ACHN (cell line): Measurements from ENCODE around the gene GRM1.

Experiments
- DNase-seq: peaks from one replicate; pipeline ENCODE4 v3.0.0-alpha.2; 2015
- in situ Hi-C: cut with HindIII; loops from 2 replicates; pipeline ENCODE4 v1.10.0; 2017; ENCODE audit warnings: low sequenced_read_pairs, low pct_ligation_motif_present, low pct_unique_long_range_greater_than_20kb

The GRM1 gene

GRCh38 chr6:146090474-146090873 is 61.6 kb downstream of the GRM1 start:
- in situ Hi-C loops: no loop called here
- DNase-seq: peak; percentile 72

GRCh38 chr6:146092961-146093686 is 64.3 kb downstream of the GRM1 start:
- in situ Hi-C loops: no loop called here
- no peak for DNase-seq

GRCh38 chr6:146095481-146095880 is 66.6 kb downstream of the GRM1 start:
- in situ Hi-C loops: no loop called here
- no peak for DNase-seq

GRCh38 chr6:146097586-146097985 is 68.7 kb downstream of the GRM1 start:
- in situ Hi-C loops: no loop called here
- DNase-seq: no peak

GRCh38 chr6:146100776-146101175 is 71.9 kb downstream of the GRM1 start:
- in situ Hi-C loops: no loop called here
- DNase-seq: no peak

- in situ Hi-C loops: no loop called here
- no peak for DNase-seq
These were observed 74.7 kb downstream of the GRM1 start for GRCh38 chr6:146103416-146104072.

GRCh38 chr6:146106532-146106931 is 77.7 kb downstream of the GRM1 start:
- in situ Hi-C loops: no loop called here

GRCh38 chr6:146110990-146111389 is 82.1 kb downstream of the GRM1 start:
- in situ Hi-C loops: no loop called here

More at GRCh38 chr6:146106532-146106931, 77.7 kb downstream of the GRM1 start:
- DNase-seq: no peak

GRCh38 chr6:146111881-146112450 is 83.1 kb downstream of the GRM1 start:
- DNase-seq: no peak
- in situ Hi-C loops: no loop called here

More at GRCh38 chr6:146110990-146111389, 82.1 kb downstream of the GRM1 start:
- DNase-seq: no peak

GRCh38 chr6:146113084-146113623 is 84.3 kb downstream of the GRM1 start:
- in situ Hi-C loops: no loop called here
- no peak for DNase-seq

GRCh38 chr6:146123616-146124015 is 94.8 kb downstream of the GRM1 start:
- in situ Hi-C loops: no loop called here
- DNase-seq: no peak

GRCh38 chr6:146127447-146128215 is 98.8 kb downstream of the GRM1 start:
- no peak for DNase-seq
- in situ Hi-C loops: no loop called here

GRCh38 chr6:146133866-146134265 is 105.0 kb downstream of the GRM1 start:
- no peak for DNase-seq
- in situ Hi-C loops: no loop called here

- no peak for DNase-seq
- in situ Hi-C loops: no loop called here
These were observed 106.3 kb downstream of the GRM1 start for GRCh38 chr6:146135167-146135566.

GRCh38 chr6:146146836-146147235 is 118.0 kb downstream of the GRM1 start:
- in situ Hi-C loops: no loop called here
- DNase-seq: no peak

GRCh38 chr6:146149770-146150169 is 120.9 kb downstream of the GRM1 start:
- no peak for DNase-seq
- in situ Hi-C loops: no loop called here

- in situ Hi-C loops: no loop called here
- DNase-seq: no peak
These were observed 124.3 kb downstream of the GRM1 start for GRCh38 chr6:146153040-146153758.

- in situ Hi-C loops: no loop called here
- no peak for DNase-seq
These were observed 125.3 kb downstream of the GRM1 start for GRCh38 chr6:146154197-146154596.
